ENCODE results near the gene DNASE1L2.

GRCh38 chr16:2273931-2274330 is 37.7 kb downstream of the DNASE1L2 start:
- TF ChIP-seq CTCF (conservative IDR thresholded peaks at IDR 0.05; ENCODE audit: low read depth, low read length) (no peak), EZH2 (IDR thresholded peaks at IDR 0.05; ENCODE audit: borderline replicate concordance, low read depth, low read length, poor library complexity, severe bottlenecking) (no peak)

Data from A673 (cell line).